Activated T-helper 1 cell treated with anti-CD3 and anti-CD28 coated beads, Interleukin-2, amount 50 U/mL, for 16 hours (primary cell): ENCODE measurements around the gene CRISP2.
"Not testable (repeated sequence)": the region's sequence is repeated elsewhere in the genome, so short reads cannot be mapped to it uniquely, and the experiment has no call there.

Experiments
- DNase-seq, 2 donors: peaks; one replicate each; pipeline ENCODE4 v3.0.0-alpha.2; 2020; ENCODE audit warnings: low read depth in 1 of 2, low spot score in 1 of 2

Gene CRISP2, protein sequence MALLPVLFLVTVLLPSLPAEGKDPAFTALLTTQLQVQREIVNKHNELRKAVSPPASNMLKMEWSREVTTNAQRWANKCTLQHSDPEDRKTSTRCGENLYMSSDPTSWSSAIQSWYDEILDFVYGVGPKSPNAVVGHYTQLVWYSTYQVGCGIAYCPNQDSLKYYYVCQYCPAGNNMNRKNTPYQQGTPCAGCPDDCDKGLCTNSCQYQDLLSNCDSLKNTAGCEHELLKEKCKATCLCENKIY

GRCh38 chr6:49713346-49713745 lies at the start of gene CRISP2:
TSS of gene CRISP2 (minus strand) at chr6:49713543. CDS start at chr6:49709196, 4,347 bp downstream.
- DNase-seq = no peak

DNA sequence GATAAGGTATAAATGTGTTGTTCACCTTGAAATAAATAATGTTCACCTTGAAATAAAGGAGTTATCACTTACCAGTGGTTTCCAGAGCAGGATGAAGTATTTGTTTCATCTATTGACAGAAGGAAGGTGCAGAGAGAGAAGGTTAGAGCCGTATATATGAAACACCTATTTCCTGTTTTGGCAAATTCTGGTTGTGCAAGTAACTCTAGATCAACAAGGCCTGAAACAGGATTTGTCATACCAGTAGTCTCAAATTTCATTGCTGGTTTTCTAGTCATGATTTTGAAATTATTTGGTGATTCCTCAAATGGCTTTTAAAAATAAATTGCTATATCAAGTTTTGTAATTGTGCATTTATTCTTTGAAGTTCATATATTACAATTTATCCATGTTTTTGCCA lies 30.9 kb upstream of the CRISP2 start, which contains the start of gene CRISP3:
TSS of gene CRISP3 (minus strand) at position 130 of the 400 bp plus-strand sequence. CDS start at position 109, 21 bp downstream.
- no peak for DNase-seq

DNA sequence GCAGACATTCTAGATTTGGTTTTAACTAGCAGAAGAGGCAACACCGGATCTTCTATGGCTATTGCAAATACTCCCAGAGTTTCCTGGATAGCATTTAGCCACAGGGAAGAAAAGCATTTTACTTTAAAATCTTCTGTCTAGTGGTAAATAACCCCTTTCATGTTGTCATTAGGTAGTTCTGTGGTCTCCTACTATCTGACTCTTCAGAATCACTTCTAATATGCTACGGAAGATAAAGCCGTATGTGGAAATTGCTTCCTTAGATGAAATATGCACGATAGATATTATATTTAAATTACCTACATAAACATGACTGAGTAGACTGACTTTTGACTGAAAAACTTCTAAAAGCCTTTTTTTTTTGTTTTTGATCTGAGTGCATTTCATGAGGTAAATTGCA lies 30.1 kb upstream of the CRISP2 start:
- DNase-seq = no peak

- no peak for DNase-seq
Measured at GRCh38 chr6:49739423-49739822, 26.1 kb upstream of the CRISP2 start.

GRCh38 chr6:49736017-49736508 lies 22.7 kb upstream of the CRISP2 start:
- DNase-seq = no peak

- DNase-seq = no peak
Measured at GRCh38 chr6:49733680-49734079, 20.3 kb upstream of the CRISP2 start.

DNA sequence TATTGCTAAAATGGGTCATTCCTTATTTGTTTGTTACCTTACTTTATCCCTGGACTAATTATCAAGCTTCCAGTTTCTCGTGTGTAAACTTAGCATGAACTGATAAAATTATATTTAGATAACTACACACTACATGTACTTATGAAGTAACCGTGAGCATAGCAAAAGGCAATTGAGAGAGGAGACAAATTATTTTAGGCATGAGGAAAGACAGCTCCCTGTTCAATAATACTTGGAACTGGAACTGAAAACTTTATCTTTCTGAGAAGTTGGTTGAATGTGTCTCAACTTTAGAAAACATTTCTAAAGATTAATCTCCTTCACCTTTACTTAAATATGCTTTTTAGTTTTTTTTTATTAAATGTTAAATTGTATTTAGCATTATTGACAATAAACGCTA lies 19.4 kb upstream of the CRISP2 start:
- no peak for DNase-seq

GRCh38 chr6:49730251-49730650 lies 16.9 kb upstream of the CRISP2 start:
- DNase-seq = no peak

DNA sequence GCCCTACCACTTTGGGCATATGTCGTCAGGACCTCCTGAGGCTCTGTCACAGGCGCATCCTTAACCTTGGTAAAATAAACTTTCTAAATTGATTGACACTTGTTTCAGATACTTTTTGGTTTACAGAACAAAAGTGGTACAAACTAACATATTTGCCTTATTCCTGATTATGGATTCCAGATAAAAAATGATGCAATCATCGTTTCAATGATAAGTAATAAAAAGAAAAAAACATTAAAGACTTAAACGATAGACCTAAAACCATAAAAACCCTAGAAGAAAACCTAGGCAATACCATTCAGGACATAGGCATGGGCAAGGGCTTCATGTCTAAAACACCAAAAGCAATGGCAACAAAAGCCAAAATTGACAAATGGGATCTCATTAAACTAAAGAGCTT lies 10.6 kb upstream of the CRISP2 start:
- not testable (repeated sequence) for DNase-seq

DNA sequence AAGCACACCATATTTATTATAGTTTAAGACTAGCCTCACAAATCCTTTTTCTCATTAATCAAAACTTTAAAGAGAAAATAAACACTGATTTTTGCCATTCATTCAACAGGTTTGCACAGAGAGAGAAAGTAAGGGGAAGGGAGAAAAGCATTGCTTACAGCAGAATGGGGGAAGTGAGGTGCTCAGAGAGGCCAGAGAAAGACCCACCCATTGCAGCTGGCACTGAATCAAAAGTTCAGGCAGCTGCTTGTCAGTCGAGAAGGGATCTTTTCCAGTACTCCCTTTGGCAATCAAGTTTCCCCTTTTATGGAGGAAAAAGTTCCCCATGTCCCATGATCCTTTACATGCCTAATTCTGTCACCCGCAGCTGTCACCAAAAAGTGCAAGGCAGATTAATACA lies 8.0 kb upstream of the CRISP2 start:
- no peak for DNase-seq

- DNase-seq = no peak
Measured at GRCh38 chr6:49720372-49720771, 7.0 kb upstream of the CRISP2 start.

GRCh38 chr6:49698478-49698877 lies 14.9 kb downstream of the CRISP2 start:
- DNase-seq = no peak

GRCh38 chr6:49693512-49693911 lies 19.8 kb downstream of the CRISP2 start:
- DNase-seq = no peak

GRCh38 chr6:49692534-49692933 lies 20.8 kb downstream of the CRISP2 start:
- DNase-seq = no peak

DNA sequence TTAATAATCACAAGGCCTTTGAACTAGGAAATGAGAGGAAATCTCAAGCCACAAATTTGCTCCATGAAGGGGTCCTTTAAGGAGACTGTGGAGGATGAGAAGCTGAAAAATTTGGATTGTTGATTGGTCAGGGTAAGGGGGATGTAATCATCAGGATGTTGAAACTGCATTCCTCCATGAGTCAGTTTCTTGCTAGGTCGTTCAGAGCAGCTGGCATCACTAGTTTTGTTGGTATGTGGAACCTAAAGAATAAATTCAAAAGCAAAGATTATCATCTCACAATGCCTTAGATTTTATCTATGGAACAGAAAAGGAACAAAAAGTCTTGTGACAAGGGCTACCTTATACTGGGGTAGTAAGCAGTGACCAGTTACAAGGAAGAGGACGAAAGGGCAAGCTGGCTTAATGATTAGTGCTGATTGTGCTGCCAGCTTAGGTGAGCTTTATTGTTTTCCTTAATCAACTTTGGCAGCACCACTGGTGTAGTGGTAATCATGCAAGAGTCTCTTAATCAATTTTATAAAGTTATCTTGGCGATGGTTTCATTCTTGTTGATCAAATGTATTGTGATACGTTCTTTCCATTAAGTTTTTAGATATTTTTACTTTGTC lies 36.6 kb downstream of the CRISP2 start:
- no peak for DNase-seq

DNA sequence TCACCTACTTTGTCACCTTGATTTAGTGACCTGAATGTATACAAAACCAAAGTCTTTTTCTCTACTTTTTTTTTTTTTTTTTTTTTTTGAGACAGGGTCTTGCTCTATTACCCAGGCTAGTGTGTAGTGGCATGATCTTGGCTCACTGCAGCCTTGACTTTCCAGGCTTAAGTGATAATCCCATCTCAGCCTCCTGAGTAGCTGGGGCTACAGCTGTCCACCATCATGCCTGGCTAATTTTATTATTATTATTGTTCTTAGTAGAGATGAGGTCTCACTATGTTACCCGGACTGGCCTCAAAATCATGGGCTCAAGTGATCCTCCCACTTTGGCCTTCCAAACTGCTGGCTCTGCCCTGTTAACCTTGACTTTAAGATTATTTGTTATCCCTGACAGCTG lies 37.5 kb downstream of the CRISP2 start:
- DNase-seq = no peak

GRCh38 chr6:49668083-49668511 lies 45.2 kb downstream of the CRISP2 start:
- DNase-seq = no peak

GRCh38 chr6:49666930-49667757 lies 46.2 kb downstream of the CRISP2 start:
- no peak for DNase-seq

DNA sequence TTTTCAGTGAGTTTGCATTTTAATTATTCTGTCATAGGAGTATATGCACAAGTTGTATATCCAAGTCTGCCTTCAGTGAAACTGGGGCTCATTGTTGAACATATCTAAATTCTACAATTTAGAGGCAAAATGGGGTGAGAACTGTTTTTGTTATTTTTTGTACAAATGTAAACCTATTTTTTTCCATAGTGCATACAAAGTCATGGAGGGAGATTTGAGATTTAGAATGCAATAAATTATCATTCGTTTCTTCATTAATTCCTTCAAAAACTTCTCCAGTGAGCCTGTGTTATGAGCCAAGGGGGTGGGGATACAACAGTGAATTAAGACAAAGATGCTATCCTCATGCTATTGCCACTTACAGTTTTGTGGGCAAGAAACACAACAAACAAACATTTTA lies 46.9 kb downstream of the CRISP2 start:
- DNase-seq = no peak

DNA sequence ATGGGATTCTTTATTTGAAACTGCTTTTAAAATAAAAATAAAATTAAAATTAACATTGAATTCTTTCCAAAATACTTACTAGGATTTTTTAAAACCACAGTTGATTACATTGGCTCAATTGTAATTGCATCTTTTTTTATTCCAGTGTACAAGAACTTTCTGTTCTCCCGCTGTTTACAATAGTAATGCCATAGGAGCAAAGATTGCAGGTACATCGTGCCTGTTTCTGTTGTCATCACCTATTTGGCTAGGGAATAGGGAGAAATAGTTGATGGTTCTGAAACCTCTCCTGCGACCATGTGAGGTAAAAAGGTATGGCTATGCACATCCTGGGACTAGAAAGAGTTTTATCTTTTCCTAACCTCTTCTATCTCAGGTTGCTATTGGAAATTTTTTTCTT lies 48.5 kb downstream of the CRISP2 start:
- no peak for DNase-seq

DNA sequence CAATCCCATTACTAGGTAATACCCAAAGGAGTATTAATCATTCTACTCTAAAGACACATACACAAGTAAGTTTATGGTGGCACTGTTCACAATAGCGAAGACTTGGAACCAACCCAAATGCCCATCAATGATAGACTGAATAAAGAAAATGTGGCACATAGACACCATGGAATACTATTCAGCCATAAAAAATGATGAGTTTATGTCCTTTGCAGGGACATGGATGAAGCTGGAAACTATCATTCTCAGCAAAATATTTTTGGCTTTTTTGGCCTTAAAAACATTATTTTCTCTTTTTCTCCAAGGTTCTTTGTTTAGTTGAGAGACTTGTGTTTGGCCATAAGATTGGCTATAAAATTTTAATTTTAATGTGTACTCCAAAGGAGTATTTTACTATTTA lies 49.3 kb downstream of the CRISP2 start:
- DNase-seq = not testable (repeated sequence)

DNA sequence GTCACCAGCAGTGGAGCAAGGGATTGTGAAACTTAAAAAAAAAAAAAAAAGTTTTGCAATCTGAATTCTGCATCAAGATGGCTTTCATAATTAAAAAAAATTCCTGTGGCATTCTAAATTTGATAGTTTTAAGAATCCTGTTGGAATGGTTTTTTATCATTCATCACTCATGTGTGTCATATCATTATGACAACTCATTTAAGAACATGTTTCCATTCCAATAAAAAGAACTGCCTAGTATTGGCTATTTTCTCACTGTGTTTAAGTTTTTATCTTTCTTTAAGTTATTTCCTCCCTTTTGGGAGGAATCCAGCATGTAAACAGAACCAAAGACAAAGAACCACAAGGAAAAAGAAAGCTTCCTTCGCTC lies 50.5 kb downstream of the CRISP2 start:
- no peak for DNase-seq
